CD4-positive, alpha-beta T cell (primary cell): ENCODE results near the gene DCUN1D1. TPM values are rescaled to one million over a fixed set of nuclear protein-coding genes. Genes with fewer than 3 reads are reported as not detected.

Experiments
- ATAC-seq: fragments of 200-7000 bp; cut with Tn5 transposase; one replicate; pipeline ENCODE4 v1.10.0; 2022; ENCODE audit warnings: mild to moderate bottlenecking; ENCODE audit not compliant: poor library complexity
- CTCF ChIA-PET: fragments of 350-600 bp; sonication (Branson Sonifier 250); formaldehyde crosslinking; loops from one replicate; lab custom pipeline; 2021; ENCODE audit warnings: antibody characterized with exemption, inconsistent platforms; lab: Charles Lee
- POLR2A ChIA-PET: fragments of 350-600 bp; sonication (Branson Sonifier 250); formaldehyde crosslinking; loops from one replicate; lab custom pipeline; 2021; ENCODE audit warnings: antibody characterized with exemption, inconsistent platforms; lab: Charles Lee
- DNase-seq, 14 experiments: peaks; one replicate each; pipeline ENCODE4 v3.0.0-alpha.2; 2013 to 2020; ENCODE audit warnings: mixed read lengths in 2 of 14
- H3K27ac ChIP-seq, 2 donors: one replicate each; pipeline versions ENCODE4 v1.5.1 to v1.7.0; 2013; ENCODE audit warnings: low read length in 2 of 2, low read depth in 1 of 2, mild to moderate bottlenecking in 1 of 2
- H3K27me3 ChIP-seq, 2 experiments: 1 replicate in 1 of 2; 2 replicates in 1 of 2; pipeline versions ENCODE4 v1.6.1 to v1.7.0; 2013; ENCODE audit warnings: low read length in 2 of 2, control low read depth in 1 of 2, mild to moderate bottlenecking in 1 of 2, moderate library complexity in 1 of 2; ENCODE audit not compliant: insufficient read depth in 2 of 2, control insufficient read depth in 1 of 2
- H3K36me3 ChIP-seq: one replicate; pipeline ENCODE4 v1.6.1; 2013; ENCODE audit warnings: low read length, control low read depth; ENCODE audit not compliant: insufficient read depth
- H3K4me1 ChIP-seq: one replicate; pipeline ENCODE4 v1.6.1; 2013; ENCODE audit warnings: low read length, control low read depth; ENCODE audit not compliant: insufficient read depth
- H3K4me3 ChIP-seq: one replicate; pipeline ENCODE4 v1.5.1; 2013; ENCODE audit warnings: mild to moderate bottlenecking, low read length, moderate library complexity
- H3K9me3 ChIP-seq, 2 experiments: 1 replicate in 1 of 2; 2 replicates in 1 of 2; pipeline versions ENCODE4 v1.6.1 to v1.7.0; 2013; ENCODE audit warnings: low read length in 2 of 2, mild to moderate bottlenecking in 2 of 2, control low read depth in 1 of 2, moderate library complexity in 1 of 2; ENCODE audit not compliant: control insufficient read depth in 1 of 2, insufficient read depth in 1 of 2
- H3K27ac Mint-ChIP-seq: one replicate; pipeline ENCODE4 v1.8.0; 2020; ENCODE audit warnings: mixed read lengths
- H3K27me3 Mint-ChIP-seq: one replicate; pipeline ENCODE4 v1.8.0; 2021; ENCODE audit warnings: mixed read lengths
- H3K36me3 Mint-ChIP-seq: one replicate; pipeline ENCODE4 v1.8.0; 2021; ENCODE audit warnings: low read depth, mixed read lengths
- H3K4me1 Mint-ChIP-seq: one replicate; pipeline ENCODE4 v1.8.0; 2021; ENCODE audit warnings: low read depth, mixed read lengths
- H3K4me3 Mint-ChIP-seq: one replicate; pipeline ENCODE4 v1.8.0; 2020; ENCODE audit warnings: mild to moderate bottlenecking, mixed read lengths
- H3K9me3 Mint-ChIP-seq: one replicate; pipeline ENCODE4 v1.8.0; 2020; ENCODE audit warnings: mixed read lengths
- CTCF ChIP-seq: fragments of 200-600 bp; IDR thresholded peaks from one replicate; pipeline ENCODE4 v1.8.0; 2022; ENCODE audit warnings: antibody characterized with exemption, mild to moderate bottlenecking
- intact Hi-C, 2 experiments: fragments of 100-400 bp; cut with DNase I in 1 of 2; cut with micrococcal nuclease in 1 of 2; formaldehyde crosslinking; loops; one replicate each; pipeline versions ENCODE4 v1.15.1 to v1.9.0; 2023 to 2025; cut with DNase I, micrococcal nuclease
- total RNA-seq, 174 experiments: library from RNA in 2 of 174; stranded (reverse) in 2 of 174; gene quantifications; one replicate each; pipeline ENCODE4 v1.2.3 and lab custom pipeline; 2021 to 2026

Gene DCUN1D1
- total RNA-seq, 2 experiments from 2014 or later: 35.4 to 38.9 TPM

- Histone ChIP-seq H3K9me3 (no peaks in the 10 kb centered on the region), H3K36me3 (peaks cover 8% of the 10 kb centered on the region), H3K27me3 (no peaks in the 10 kb centered on the region), H3K4me3 (no peak overlapping the region), H3K4me1 (peaks cover 23% of the 10 kb centered on the region), H3K27ac (peak overlapping the region in 1 of 2 donors; percentile 16)
- TF ChIP-seq CTCF: no peak
- Mint-ChIP-seq H3K4me3 (no peak overlapping the region), H3K27ac (peak overlapping the region; percentile 75), H3K9me3 (no peaks in the 10 kb centered on the region), H3K4me1 (peaks cover 69% of the 10 kb centered on the region), H3K36me3 (peaks cover 40% of the 10 kb centered on the region), H3K27me3 (no peaks in the 10 kb centered on the region)
- intact Hi-C loops: loop anchor here in 1 of 2 experiments (5.0 kb wide), 1 partner anchor 471 kb away; no protein-coding TSS in a partner anchor
- ChIA-PET CTCF (no interaction called here), POLR2A (no interaction called here)
- ATAC-seq (no peak), DNase-seq (no peak)
Observed at GRCh38 chr3:182911782-182912111, 68.6 kb downstream of the DCUN1D1 start.

GRCh38 chr3:182910936-182911781, 69.2 kb downstream of the DCUN1D1 start:
- peak; percentile 28 for ATAC-seq
- H3K36me3 Mint-ChIP-seq: peaks cover 40% of the 10 kb centered on the region
- CTCF ChIA-PET: no interaction called here
- H3K9me3 Mint-ChIP-seq: no peaks in the 10 kb centered on the region
- DNase-seq: peak in 1 of 14 experiments; percentile 22
- H3K27me3 Mint-ChIP-seq: no peaks in the 10 kb centered on the region
- peaks cover 8% of the 10 kb centered on the region for H3K36me3 ChIP-seq
- intact Hi-C loops: loop anchor here in 1 of 2 experiments (5.0 kb wide), 1 partner anchor 471 kb away; no protein-coding TSS in a partner anchor
- POLR2A ChIA-PET: interaction anchor here (0.8 kb wide), 1 partner anchor 117 kb away, joined by 3 read pairs; no protein-coding TSS in a partner anchor
- H3K4me1 ChIP-seq: peaks cover 23% of the 10 kb centered on the region
- peak overlapping the region in 1 of 2 donors; percentile 25 for H3K27ac ChIP-seq
- no peak overlapping the region for H3K4me3 Mint-ChIP-seq
- peaks cover 68% of the 10 kb centered on the region for H3K4me1 Mint-ChIP-seq
- TF ChIP-seq CTCF: no peak
- H3K27me3 ChIP-seq: no peaks in the 10 kb centered on the region
- no peak overlapping the region for H3K4me3 ChIP-seq
- no peaks in the 10 kb centered on the region for H3K9me3 ChIP-seq
- peak overlapping the region; percentile 75 for H3K27ac Mint-ChIP-seq

GRCh38 chr3:182909318-182910040, 70.9 kb downstream of the DCUN1D1 start:
- no peak overlapping the region for H3K4me3 ChIP-seq
- peaks cover 14% of the 10 kb centered on the region for H3K36me3 ChIP-seq
- Mint-ChIP-seq H3K4me1 (peaks cover 51% of the 10 kb centered on the region), H3K27ac (peak overlapping the region; percentile 66), H3K27me3 (no peaks in the 10 kb centered on the region), H3K4me3 (no peak overlapping the region), H3K36me3 (peaks cover 40% of the 10 kb centered on the region), H3K9me3 (no peaks in the 10 kb centered on the region)
- intact Hi-C loops: loop anchor here (5.0 to 10.0 kb wide), 3 partner anchors 73 to 473 kb away; partner anchors contain the start of gene DCUN1D1 (in 1 of the 2)
- ChIA-PET POLR2A (no interaction called here), CTCF (interaction anchor here (0.9 to 1.5 kb wide), 4 partner anchors 8 to 270 kb away, joined by 3 to 6 read pairs (median 3); no protein-coding TSS in a partner anchor)
- no peaks in the 10 kb centered on the region for H3K9me3 ChIP-seq
- TF ChIP-seq CTCF: peak; percentile 71
- DNase-seq: peak in 3 of 14 experiments; percentile 30 to 34 (median 34)
- no peak overlapping the region for H3K27ac ChIP-seq
- H3K4me1 ChIP-seq: peaks cover 21% of the 10 kb centered on the region
- no peaks in the 10 kb centered on the region for H3K27me3 ChIP-seq
- peak; percentile 30 for ATAC-seq
